22Rv1 (cell line): ENCODE results near the gene FOXN1.

Source experiments
- CTCF ChIP-seq: fragments of 450-650 bp; IDR thresholded peaks from 2 replicates; pipeline ENCODE4 v1.5.1; 2017; ENCODE audit warnings: mild to moderate bottlenecking
- ZFX ChIP-seq: fragments of 450-650 bp; IDR thresholded peaks from 2 replicates; pipeline ENCODE4 v1.6.1; 2017; ENCODE audit warnings: antibody characterized with exemption, borderline replicate concordance

- TF ChIP-seq CTCF = no peak
- no peak for TF ChIP-seq ZFX
Observed at GRCh38 chr17:28527859-28528258, 21.7 kb downstream of the FOXN1 start.
